ENCODE measurements around the gene ASMTL.

ASMTL gene

DNA sequence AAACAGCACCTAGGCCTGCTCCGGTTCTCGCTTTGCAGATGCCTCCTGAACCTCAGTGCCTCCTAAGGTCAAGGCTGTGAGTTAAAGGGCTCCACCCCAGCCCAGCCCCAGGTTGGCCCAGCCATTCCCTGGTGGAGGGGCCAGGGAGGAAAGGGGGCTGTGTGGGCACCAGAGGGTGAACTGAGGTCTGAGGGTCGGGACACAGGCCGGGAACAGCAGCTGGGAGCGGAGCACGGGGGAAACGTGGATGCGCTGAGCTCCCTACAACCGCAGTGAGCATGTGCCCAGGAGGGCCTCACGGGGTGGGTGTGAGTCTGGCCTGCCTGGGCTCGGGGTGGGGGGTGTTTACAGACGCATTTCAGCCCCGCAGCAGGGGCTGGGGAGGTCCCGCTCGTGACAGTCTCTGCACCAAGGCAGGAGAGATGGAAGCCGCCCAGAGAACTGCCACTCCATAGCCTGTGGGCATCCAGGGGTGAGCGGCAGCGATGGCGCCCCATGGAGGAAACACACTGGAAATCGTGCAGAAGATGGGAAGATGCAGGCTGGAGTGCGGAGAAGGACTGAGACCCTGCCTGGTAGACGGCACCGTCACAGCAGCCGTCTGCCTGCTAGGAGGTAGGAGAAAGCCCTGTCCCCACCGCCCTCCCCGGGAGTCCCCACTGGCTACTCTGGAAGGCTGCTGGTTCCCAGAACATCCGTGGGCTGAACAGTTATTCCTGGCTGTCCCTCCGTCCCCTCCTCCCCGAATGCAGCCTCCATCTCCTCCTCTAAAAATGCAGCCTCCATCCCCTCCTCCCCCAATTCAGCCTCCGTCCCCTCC is 50.9 kb downstream of the ASMTL start:
- no peak for DNase-seq

DNA sequence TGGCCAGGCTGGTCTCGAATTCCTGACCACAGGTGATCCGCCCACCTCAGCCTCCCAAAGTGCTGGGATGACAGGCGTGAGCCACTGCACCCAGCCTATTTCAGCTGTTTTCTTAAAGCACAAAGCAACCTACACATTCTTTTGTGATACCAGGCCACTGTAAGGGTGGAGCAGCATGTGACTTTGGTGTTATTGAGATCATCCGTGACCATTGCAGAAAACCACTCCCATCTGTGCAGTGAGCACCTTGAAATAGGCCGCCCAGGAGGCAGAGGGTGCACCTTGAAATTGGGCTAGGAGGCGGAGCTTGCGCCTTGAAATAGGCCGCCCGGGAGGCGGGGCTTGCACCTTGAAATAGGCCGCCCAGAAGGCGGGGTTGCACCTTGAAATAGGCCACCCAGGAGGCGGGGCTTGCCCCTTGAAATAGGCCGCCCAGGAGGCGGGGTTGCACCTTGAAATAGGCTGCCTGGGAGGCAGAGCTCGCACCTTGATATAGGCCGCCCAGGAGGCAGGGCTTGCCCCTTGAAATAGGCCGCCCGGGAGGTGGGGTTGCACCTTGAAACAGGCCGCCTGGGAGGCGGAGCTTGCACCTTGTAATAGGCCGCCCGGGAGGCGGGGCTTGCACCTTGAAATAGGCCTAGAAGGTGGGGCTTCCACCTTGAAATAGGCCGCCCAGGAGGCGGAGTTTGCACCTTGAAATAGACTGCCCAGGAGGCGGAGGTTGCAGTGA is 51.8 kb downstream of the ASMTL start:
- DNase-seq: no peak

DNA sequence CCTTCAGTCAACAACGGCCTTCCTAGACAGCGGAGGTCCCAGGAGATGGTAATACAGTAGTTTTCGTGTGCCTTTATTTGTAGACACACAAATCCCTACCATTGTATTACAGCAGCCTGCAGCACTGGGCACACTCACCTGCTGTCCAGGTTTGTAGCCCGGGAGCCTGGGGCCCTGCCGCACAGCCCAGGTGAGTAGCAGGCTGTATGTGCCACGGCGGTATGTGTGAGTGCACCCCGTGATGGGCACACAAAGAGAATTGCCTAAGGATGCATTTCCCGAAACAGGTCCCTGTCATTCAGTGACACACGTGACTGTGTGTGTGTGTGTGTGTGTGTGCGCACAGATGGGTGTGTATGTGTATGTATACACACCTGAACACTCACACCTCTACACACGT is 52.7 kb downstream of the ASMTL start:
- DNase-seq: no peak

DNA sequence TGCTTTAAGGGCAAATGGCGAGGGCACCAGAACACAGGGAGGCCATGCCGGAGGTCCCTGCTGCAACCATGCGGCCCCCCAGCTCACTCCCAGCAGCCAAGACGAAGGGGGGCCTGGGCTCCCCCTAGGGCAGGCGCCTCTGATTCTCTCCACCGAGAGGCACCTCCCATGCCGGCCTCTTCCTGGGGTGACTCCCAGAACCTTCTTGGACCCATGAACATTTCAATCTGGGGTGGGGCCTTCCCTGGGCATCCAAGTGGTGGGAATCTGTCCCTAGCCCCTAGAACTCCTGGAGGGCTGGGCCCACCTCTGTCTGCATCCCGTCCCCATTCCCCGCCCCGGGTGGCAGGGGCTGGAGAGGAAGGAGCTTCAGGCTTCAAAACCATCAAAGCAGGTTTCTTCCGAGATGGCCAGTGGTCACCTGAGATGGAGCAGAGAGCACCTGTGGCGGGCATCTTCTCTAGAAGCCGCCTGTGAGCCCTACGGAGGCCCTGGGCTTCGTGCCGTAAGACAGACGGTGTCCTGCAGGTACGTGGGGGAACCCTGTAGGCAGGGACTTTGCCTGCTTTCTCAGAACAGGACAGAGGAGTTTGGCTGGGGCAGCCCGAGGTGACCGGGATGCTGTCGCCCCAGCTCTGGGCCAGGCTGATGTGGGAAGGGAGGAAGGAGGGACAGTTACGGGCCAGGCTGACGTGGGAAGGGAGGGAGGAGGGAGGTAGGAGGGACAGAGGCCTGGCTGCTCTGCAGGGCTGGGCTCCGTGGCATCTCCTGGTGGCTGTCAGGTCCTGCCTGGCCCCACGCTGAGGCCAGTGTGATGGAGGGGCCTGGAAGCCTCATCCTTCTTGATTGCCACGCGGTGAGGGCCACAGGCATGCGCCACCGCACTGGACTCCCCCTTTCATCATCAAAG is 54.0 kb downstream of the ASMTL start:
- DNase-seq: peak in 1 of 2 experiments; percentile 20

DNA sequence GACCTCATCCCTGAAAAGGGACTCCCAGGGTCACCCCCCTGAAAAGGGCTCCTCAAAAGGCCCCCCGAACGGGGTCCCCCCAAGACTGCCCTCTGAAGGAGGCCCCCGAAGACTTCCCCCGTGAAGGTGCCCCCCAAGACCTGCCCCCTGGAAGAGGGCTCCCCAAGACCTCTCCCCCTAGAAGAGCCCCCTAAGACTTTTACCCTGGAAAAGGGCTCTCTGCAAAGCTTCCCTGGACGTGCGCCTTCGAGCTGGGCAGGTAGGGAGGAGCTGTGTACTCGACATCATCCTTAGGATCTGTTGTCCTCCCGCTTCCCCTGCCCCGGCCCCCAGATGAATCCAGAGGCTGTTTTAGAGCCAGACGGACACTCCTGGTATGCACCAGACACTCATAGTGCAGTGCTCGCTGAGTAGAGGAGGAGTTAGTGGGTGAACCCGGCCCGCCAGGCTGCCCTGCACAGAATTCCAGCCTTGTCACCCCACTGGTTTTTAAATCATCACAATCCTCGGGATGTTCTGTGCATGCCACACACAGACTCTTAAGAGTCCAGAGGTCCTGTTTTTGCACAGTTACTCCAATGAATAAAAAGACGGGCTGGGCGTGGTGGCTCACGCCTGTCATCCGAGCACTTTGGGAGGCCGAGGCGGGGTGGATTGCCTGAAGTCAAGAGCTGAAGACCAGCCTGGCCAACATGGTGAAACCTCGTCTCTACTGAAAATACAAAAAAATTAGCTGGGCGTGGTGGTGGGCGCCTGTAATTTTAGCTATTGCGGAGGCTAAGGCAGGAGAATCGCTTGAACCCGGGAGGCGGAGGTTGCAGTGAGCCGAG is 55.1 kb downstream of the ASMTL start:
- peak in 1 of 2 experiments; percentile 18 for DNase-seq

DNA sequence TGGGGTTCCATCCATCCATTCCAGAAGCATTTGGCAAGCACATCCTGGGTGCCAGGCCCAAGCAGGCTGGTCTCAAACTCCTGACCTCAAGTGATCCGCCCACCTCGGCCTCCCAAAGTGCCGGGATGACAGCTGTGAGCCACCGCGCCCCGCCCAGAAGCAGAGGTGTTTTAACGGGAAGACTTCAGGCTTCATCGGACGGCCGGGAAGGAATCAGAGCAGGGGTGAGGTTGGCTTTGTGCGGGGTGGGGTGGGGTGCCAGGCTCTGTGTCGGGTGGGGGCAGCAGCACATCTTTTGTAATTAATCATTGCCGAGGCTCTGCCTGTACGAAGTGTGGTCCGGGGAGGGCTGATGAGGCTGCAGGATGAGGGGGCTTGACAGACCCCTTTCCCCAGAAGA is 55.7 kb downstream of the ASMTL start:
- DNase-seq: peak in 1 of 2 experiments; percentile 14

DNA sequence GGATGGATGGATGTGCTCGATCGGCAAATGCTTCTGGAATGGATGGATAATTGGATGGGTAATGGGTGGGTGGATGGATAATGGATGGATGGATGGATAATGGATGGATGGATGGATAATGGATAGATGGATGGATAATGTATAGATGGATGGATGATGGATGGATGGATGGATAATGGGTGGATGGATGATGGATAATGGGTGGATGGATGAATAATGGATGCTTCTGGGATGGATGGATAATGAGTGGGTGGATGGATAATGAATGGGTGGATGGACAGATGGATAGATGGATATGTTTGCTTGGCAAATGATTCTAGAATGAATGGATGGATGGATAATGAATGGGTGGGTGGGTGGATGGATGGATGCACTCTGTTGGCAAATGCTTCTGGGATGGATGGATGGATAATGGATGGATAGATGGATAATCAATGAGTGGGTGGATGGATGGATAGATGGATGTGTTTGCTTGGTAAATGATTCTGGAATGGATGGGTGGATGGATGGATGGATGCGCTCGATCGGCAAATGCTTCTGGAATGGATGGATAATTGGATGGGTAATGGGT is 57.0 kb downstream of the ASMTL start:
- no peak for DNase-seq

DNA sequence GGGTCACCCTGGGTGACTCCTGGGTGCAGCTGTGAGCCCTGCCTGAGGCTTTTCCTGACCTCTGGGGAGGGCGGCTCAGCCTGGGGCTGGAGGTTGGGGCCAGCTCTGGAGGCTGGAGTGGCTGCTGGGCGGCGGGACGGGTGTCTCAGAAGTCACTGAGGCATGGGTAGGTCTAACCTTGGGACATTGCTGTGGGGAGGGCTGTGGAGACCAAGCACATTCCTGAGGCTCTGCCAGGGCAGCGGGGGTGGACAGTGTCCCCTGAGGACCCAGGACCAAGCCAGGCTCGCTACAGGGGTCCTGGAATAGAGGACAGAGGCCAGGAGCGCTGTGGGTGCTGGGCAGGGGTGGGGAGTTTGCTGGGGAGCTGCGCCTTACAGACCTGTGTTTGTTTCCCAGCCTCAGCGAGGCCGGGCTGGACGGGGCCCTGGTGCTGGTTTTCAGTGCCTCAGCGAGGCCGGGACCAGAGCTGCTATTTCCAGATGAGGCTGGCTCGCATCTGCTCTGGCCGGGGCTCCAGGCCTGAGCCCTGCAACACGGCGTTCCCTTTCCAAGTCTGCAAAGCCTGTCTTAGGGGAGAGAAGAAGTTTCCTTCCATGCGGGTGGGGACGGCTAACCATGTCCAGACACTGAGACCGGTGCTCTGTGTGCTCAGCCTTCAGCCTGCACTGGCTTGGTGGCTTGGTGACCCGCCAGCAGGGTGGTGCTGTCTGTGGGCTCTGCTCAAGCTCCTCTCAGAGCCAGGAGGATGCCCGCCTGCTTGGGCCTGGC is 57.8 kb downstream of the ASMTL start:
- DNase-seq: peak in 1 of 2 experiments; percentile 19

DNA sequence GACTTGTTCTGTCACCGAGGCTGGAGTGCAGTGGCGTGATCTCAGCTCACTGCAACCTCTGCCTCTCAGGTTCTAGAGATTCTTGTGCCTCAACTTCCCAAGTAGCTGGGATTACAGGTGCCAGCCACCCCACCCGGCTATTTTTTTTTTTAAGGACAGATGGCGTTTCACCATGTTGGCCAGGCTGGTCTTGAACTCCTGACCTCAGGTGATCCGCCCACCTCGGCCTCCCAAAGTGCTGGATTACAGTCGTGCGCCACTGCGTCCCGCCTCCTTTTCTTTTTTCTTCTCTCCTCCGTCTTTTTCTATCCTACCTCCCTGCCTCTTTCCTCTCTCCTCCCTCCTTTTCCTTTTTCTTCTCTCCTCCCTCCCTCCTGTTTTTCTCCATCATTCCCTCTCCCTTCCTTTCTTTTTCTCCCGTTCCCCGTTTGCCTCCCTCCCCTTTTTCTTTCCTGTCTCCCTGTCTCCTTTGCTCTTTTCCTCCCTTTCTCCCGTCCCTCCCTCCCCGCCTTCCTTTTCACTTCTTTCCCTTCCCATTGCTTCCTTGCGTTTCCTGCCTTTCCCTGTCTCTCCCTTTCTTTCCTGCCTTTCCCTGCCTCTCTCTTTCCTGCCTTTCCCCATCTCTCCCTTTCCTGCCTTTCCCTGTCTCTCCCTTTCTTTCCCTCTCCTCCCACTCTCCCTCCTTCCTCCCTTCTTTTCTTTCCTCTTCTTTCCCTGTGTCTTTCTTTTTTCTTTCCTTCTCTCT is 58.7 kb downstream of the ASMTL start:
- DNase-seq: peak in 1 of 2 experiments; percentile 14

DNA sequence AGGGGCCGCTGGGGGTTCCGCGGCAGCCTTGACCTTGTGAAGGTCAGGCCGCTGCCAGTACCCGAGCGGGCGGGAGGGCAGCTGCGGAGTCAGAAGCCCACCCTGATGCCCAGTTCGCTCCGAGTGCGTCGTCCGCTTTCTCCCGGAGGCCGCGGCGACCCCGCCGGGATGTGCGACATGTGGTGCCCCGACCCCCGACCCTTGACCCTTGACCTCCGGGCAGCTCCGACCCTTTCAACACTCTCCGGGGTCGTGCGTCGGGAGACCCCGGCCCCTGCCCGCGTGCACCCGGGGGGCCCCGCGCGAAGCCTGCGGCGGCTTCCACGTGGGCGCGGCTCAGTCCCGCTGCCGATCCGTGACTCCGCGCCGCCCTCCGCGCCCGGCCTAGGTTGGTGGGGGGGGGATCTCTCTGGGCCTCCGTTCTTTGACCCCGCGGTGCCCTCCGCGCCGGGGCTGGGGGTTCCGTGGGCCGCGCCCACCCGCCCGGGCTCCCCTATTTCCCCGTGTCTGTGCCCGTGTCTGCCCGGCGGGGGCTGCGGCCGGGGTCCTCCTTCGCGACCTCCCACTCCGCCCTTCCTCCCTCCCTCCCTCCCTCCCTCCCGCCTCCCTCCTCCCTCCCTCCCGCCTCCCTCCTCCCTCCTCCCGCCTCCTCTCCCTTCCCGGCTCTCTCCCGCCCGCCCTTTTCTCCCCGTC is 60.2 kb downstream of the ASMTL start:
- no peak for DNase-seq

DNA sequence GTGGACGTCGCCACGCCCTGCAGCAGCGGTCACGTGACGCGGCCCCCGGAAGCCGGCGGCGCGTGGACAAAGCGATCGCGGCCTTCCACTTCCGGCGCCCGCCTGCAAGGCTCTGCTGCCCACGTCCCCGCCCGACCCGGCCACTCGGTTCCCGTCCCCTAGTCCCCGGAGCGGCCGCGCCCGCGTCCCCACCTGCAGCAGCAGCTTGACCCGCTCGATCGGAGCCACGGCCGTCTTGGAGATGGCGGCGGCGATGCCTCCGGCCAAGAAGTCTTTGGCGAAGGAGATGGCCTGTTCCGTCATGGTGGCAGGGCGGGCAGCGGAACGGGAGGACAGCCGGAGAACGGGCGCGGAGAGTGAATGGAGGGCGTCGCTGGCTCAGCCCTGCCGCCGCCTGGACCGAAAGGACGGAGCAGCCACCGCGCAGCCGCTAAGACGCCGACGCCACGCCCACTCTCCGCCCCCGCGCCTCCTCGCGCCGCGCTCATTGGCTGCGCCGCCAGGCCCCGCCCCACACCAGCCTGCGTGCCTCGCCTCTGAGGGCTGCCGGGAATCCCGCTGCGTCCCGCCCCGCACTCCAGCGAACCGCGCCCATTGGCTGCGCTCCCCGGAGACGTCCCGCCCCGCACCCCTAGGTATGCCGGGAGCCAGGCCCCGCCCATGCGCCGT is 60.9 kb downstream of the ASMTL start, which contains the start of gene SLC25A6:
Gene SLC25A6 (minus strand): TSS at position 407 of the 669 bp plus-strand sequence. CDS start 104 bp downstream, at position 303.
- DNase-seq: peak; percentile 99 to 100

DNA sequence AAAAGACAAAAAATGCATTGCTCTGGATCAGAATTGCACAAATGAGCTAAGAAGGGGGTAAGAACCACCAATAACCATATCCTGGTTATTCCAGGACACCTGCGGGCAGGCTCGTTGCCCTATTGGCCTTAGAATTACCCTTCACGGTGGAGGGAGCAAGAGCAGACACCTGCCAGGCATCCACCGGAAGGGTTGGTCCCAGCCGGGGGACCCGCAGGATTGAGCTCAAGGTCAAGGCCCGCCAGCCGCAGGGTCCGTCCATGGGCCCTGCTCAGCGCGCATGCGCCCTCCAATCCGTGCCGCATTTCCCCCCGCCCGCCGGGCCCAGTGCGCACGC is 61.4 kb downstream of the ASMTL start:
- DNase-seq: no peak

DNA sequence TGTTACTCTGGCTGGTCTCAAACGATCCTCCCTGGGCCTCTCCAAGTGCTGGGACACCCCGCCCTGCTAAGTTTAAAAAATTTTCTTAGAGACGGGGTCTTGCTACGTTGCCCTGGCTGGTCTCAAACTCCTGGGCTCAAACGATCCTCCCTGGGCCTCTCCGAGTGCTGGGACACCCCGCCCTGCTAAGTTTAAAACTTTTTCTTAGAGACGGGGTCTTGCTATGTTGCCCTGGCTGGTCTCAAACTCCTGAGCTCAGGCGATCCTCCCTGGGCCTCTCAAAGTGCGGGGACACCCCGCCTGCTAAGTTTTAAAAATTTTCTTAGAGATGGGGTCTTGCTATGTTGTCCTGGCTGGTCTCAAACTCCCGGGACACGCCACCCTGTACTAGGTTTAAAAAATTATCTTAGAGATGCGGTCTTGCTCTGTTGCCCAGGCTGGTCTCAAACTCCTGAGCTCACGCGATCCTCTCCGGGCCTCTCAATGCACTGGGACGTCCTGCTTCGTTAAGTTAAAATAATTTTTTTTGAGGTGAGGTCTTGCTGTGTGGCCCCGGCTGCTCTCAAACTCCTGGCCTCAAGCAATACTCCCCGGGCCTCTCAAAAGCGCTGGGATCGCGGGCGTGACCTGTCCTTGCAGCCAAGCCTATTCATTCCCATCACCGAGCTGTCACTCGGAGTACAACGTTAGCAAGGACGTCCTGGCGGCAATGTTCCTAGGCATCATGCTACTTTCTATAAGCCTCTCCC is 61.9 kb downstream of the ASMTL start:
- DNase-seq: peak in 1 of 2 experiments; percentile 17

DNA sequence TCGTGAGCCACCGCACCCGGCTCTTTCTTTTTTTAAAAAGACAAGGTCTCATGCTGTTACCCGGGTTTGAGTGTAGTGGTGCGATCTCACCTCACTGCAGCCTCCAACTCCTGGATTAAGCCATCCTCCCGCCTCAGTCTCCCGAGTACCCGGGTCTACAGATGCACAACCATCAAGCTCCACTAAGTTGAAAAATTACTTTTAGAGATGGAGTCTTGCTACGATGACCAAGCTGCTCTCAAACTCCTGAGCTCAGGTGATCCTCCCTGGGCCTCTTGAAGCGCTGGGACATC is 62.8 kb downstream of the ASMTL start:
- no peak for DNase-seq

DNA sequence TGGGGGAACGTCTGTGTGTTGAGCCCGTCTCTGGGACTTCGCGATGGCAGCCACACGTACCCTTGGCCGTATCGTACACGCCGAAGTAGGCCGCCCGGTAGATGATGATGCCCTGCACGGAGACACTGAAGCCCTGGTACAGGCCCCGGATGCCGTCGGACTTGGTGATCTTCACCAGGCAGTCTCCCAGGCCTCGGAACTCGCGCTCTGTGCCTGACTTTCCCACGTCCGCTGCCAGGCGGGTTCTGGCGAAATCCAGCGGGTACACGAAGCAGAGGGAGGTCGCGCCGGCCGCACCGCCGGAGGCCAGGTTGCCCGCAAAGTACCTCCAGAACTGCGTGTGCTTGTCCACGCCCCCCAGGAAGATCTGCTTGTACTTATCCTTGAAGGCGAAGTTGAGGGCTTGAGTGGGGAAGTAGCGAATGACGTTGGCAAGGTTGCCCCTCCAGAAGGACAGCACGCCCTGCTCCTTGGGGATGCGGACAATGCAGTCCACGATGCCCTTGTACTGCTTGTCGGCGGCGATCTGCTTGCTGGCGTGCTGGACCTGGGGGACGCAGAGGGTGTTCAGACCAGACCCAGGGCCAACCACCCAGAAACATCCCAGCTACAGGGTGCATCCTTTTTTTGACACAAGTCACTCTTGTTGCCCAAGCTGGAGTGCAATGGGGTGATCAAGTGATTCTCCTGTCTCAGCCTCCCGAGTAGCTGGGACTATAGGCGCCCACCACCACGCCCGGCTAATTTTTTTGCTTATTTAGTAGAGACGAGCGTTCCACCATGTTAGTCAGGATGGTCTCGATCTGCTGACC is 63.3 kb downstream of the ASMTL start:
- peak; percentile 20 to 21 for DNase-seq

DNA sequence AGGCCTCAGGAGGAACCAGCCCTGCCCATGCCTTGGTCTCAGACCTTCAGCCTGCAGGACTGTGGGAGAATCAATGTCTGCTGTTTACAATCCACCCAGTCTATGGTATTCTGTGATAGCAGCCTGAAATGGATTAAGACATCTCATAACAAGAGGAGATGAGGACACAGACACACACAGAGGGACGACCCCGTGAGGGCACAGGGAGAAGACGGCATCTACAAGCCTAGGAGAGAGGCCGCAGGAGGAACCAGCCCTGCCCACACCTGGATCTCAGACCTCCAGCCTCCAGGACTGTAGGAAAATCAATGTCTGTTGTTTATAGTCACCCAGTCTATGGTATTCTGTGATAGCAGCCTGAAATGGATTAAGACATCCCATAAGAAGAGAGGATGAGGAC is 64.1 kb downstream of the ASMTL start:
- peak; percentile 20 to 21 for DNase-seq

DNA sequence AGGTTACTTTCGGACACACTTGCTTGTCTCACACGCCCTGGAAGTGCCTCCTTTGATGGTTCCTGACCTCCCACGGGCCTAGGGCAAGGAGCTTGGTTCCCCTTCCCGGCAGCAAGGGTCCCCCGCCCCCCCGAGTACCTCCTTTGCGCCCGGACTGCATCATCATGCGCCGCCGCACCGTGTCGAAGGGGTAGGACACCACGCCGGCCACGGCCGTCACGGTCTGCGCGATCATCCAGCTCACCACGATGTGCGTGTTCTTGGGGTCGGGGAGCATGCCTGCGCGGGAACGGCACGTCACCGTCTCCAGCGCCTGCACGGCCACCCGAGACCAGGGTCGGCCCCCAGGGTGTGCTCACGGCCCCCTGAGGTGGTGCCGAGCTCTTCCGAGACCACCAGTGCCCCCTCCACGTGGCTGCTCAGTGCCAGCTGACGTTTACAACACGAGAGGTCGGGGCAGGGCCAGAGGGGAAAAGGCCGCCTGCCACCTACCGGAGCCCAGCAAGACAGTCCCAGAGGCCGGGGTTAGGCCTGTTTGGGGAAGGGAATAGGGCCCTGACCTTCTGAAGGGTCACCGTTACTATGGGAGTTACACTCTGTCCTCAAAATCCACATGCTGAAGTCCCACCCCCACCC is 65.5 kb downstream of the ASMTL start:
- peak; percentile 24 to 28 for DNase-seq

Data from activated T-cell treated with anti-CD3 and anti-CD28 coated beads, Interleukin-2, amount 50 U/mL, for 48 hours (primary cell).